ENCODE measurements around the gene CAMKMT.

Gene CAMKMT

DNA sequence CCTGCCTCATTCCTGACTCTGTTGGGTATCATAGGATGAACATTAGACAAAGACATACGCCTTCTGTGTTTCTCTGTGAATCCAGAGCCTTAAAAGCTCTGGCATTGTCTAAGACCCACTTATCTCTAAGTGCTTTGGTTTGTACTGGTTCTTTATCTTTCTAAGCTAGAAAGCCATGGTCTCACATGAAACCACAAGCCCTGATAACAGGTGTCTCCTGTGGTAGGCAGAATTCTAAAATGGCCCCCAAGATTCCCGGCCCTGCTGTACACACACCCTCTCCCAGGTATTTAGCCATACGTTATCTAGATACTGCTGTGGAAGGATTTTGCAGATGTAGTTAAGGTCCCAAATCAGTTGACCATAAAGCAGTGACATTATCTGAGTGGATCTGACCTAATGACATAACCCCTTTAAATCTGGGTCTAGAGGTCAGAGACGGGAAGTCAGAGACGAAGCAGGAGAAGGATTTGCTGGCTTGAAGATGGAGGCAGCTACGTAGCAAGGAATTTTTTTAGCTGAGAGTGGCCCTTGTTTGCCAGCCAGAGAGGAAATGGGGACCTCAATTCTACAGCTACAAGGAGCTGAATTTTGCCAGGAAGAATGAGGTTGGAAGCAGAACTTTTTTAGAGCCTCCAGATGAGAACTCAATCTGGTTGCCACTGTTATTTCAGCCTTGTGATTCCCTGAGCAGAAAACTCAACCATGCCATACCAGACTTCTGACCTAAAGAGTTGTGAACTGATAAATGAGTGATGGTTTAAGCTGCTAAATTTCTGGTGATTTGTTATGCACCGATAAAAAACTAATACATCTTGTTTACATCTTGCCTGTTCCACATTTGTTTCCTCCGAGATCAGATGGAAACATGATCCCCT, 186.7 kb downstream of the CAMKMT start:
- Histone ChIP-seq H3K27me3 (ENCODE audit: insufficient read depth, low read length) (no peaks in the 10 kb centered on the region), H3K79me1 (ENCODE audit: low read length) (peaks cover 2% of the 10 kb centered on the region), H3K79me2 (ENCODE audit: control insufficient read depth, insufficient read depth, low read length, poor library complexity) (no peaks in the 10 kb centered on the region), H3K23ac (ENCODE audit: low read length) (no peak overlapping the region), H2AK5ac (ENCODE audit: low read length) (no peak overlapping the region), H4K91ac (ENCODE audit: low read depth, low read length) (no peak overlapping the region), H3K18ac (ENCODE audit: low read length) (no peak overlapping the region), H2BK120ac (ENCODE audit: insufficient read depth, low read length, poor library complexity) (peak overlapping the region; percentile 73), H4K8ac (ENCODE audit: low read depth, low read length) (no peak overlapping the region), H4K12ac (ENCODE audit: low read depth, low read length) (no peak overlapping the region), H3K27ac (ENCODE audit: low read depth, low read length) (peak overlapping the region; percentile 54), H2AFZ (ENCODE audit: insufficient read depth, low read length, poor library complexity) (no peak overlapping the region), H3K4me3 (ENCODE audit: low read depth, low read length) (no peak overlapping the region), H2BK12ac (ENCODE audit: low read length) (no peak overlapping the region), H3K9ac (ENCODE audit: low read length) (no peak overlapping the region), H3K36me3 (ENCODE audit: control insufficient read depth in 1 of 2, insufficient read depth in 2 of 2, low read length in 2 of 2) (no peaks in the 10 kb centered on the region), H3K9me3 (ENCODE audit: insufficient read depth, low read depth, low read length) (no peaks in the 10 kb centered on the region), H3K4me2 (ENCODE audit: low read length) (peak overlapping the region; percentile 38), H2BK5ac (ENCODE audit: low read depth, low read length, poor library complexity) (peak overlapping the region; percentile 56), H3K4me1 (ENCODE audit: control insufficient read depth in 1 of 2, insufficient read depth in 2 of 2, low read length in 2 of 2) (peaks cover 8 to 12% of the 10 kb centered on the region in 2 experiments), H3K14ac (ENCODE audit: low read length) (no peak overlapping the region), H3K4ac (ENCODE audit: low read depth, low read length) (no peak overlapping the region)
- WGBS (ENCODE audit: extremely low coverage, insufficient coverage, insufficient read length): no CpG with 5 or more reads among the region's 8 CpGs
- DNase-seq: no peak

DNA sequence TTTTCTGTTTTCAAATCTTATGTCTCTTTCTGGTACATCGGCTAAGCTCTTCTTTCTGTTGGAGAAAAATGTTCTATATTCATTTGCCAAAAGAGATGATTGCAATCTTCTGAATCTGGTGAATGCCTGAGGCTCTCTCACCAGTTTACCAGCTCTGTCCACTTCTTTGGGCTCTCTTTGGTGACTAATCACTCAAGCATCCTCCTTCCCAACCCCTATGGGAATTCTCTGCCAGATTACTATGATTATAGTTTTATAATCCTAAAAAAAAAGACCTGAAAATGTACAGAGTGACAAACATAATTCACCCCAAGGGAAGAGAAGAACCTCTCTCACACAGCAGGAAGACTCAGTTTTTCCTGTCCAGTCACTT, 187.3 kb downstream of the CAMKMT start:
- H4K12ac ChIP-seq (ENCODE audit: low read depth, low read length): no peak overlapping the region
- peaks cover 8 to 13% of the 10 kb centered on the region in 2 experiments for H3K4me1 ChIP-seq (ENCODE audit: control insufficient read depth in 1 of 2, insufficient read depth in 2 of 2, low read length in 2 of 2)
- H3K27me3 ChIP-seq (ENCODE audit: insufficient read depth, low read length): no peaks in the 10 kb centered on the region
- H2BK120ac ChIP-seq (ENCODE audit: insufficient read depth, low read length, poor library complexity): no peak overlapping the region
- H3K14ac ChIP-seq (ENCODE audit: low read length): no peak overlapping the region
- DNase-seq: peak in 1 of 2 donors; percentile 49
- H4K91ac ChIP-seq (ENCODE audit: low read depth, low read length): no peak overlapping the region
- peaks cover 2% of the 10 kb centered on the region for H3K79me1 ChIP-seq (ENCODE audit: low read length)
- H3K18ac ChIP-seq (ENCODE audit: low read length): no peak overlapping the region
- H2BK12ac ChIP-seq (ENCODE audit: low read length): no peak overlapping the region
- no peak overlapping the region for H2AK5ac ChIP-seq (ENCODE audit: low read length)
- no CpG with 5 or more reads among the region's 1 CpG for WGBS (ENCODE audit: extremely low coverage, insufficient coverage, insufficient read length)
- H3K4ac ChIP-seq (ENCODE audit: low read depth, low read length): no peak overlapping the region
- H3K9ac ChIP-seq (ENCODE audit: low read length): no peak overlapping the region
- H3K79me2 ChIP-seq (ENCODE audit: control insufficient read depth, insufficient read depth, low read length, poor library complexity): no peaks in the 10 kb centered on the region
- H2BK5ac ChIP-seq (ENCODE audit: low read depth, low read length, poor library complexity): no peak overlapping the region
- no peak overlapping the region for H3K23ac ChIP-seq (ENCODE audit: low read length)
- H3K36me3 ChIP-seq (ENCODE audit: control insufficient read depth in 1 of 2, insufficient read depth in 2 of 2, low read length in 2 of 2): no peaks in the 10 kb centered on the region
- no peak overlapping the region for H3K4me3 ChIP-seq (ENCODE audit: low read depth, low read length)
- H2AFZ ChIP-seq (ENCODE audit: insufficient read depth, low read length, poor library complexity): no peak overlapping the region
- H3K9me3 ChIP-seq (ENCODE audit: insufficient read depth, low read depth, low read length): no peaks in the 10 kb centered on the region
- H4K8ac ChIP-seq (ENCODE audit: low read depth, low read length): no peak overlapping the region
- H3K4me2 ChIP-seq (ENCODE audit: low read length): no peak overlapping the region
- H3K27ac ChIP-seq (ENCODE audit: low read depth, low read length): no peak overlapping the region

DNA sequence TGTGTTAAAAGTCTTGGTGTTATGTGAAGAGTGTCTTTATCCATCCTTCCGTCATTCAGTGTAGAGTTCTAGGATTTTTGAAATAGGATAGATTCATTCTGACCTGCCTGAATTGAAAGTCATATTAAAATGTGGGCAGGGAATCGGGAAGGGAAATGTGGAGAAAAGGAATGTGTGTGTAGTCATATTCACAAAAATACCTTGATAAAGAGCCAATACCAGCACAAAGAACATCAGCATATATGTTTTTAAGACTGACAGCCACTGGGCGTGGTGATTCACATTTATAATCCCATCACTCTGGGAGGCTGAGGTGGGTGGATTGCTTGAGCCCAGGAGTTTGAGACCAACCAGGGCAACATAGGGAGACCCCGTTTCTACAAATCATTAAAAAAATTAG, 188.1 kb downstream of the CAMKMT start:
- H3K27ac ChIP-seq (ENCODE audit: low read depth, low read length): no peak overlapping the region
- no peak overlapping the region for H3K4me3 ChIP-seq (ENCODE audit: low read depth, low read length)
- no peak overlapping the region for H2BK12ac ChIP-seq (ENCODE audit: low read length)
- H3K9me3 ChIP-seq (ENCODE audit: insufficient read depth, low read depth, low read length): no peaks in the 10 kb centered on the region
- H3K4me1 ChIP-seq (ENCODE audit: control insufficient read depth in 1 of 2, insufficient read depth in 2 of 2, low read length in 2 of 2): peaks cover 8 to 13% of the 10 kb centered on the region in 2 experiments
- H3K79me1 ChIP-seq (ENCODE audit: low read length): peaks cover 2% of the 10 kb centered on the region
- H2AK5ac ChIP-seq (ENCODE audit: low read length): no peak overlapping the region
- DNase-seq: no peak
- no peaks in the 10 kb centered on the region for H3K79me2 ChIP-seq (ENCODE audit: control insufficient read depth, insufficient read depth, low read length, poor library complexity)
- H4K8ac ChIP-seq (ENCODE audit: low read depth, low read length): no peak overlapping the region
- no peak overlapping the region for H4K12ac ChIP-seq (ENCODE audit: low read depth, low read length)
- H2BK5ac ChIP-seq (ENCODE audit: low read depth, low read length, poor library complexity): no peak overlapping the region
- no peak overlapping the region for H3K4ac ChIP-seq (ENCODE audit: low read depth, low read length)
- no peak overlapping the region for H3K14ac ChIP-seq (ENCODE audit: low read length)
- no peak overlapping the region for H2AFZ ChIP-seq (ENCODE audit: insufficient read depth, low read length, poor library complexity)
- no peak overlapping the region for H3K23ac ChIP-seq (ENCODE audit: low read length)
- no peaks in the 10 kb centered on the region for H3K27me3 ChIP-seq (ENCODE audit: insufficient read depth, low read length)
- no peaks in the 10 kb centered on the region for H3K36me3 ChIP-seq (ENCODE audit: control insufficient read depth in 1 of 2, insufficient read depth in 2 of 2, low read length in 2 of 2)
- no peak overlapping the region for H3K4me2 ChIP-seq (ENCODE audit: low read length)
- WGBS (ENCODE audit: extremely low coverage, insufficient coverage, insufficient read length): no CpG with 5 or more reads among the region's 4 CpGs
- no peak overlapping the region for H2BK120ac ChIP-seq (ENCODE audit: insufficient read depth, low read length, poor library complexity)
- no peak overlapping the region for H3K18ac ChIP-seq (ENCODE audit: low read length)
- H3K9ac ChIP-seq (ENCODE audit: low read length): no peak overlapping the region
- no peak overlapping the region for H4K91ac ChIP-seq (ENCODE audit: low read depth, low read length)

DNA sequence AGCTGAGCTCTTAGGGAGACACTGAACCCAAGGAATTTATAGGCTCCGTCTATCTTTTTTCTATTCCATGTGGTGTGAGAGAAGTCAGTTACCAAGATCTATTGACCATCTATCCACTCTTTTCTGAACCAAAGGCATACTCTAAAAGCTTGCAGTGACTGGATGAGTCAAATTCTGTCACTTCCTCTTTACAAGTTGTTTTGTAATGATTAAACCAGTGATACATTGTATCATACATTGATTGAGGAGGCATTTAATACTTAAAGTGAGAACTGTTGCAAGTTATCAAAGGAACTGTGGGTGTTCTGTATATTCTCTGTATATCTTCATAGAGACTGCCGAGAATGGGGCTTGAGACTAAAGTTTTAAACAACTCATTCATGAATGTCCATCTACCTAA, 188.8 kb downstream of the CAMKMT start:
- Histone ChIP-seq H2BK120ac (ENCODE audit: insufficient read depth, low read length, poor library complexity) (no peak overlapping the region), H2AFZ (ENCODE audit: insufficient read depth, low read length, poor library complexity) (no peak overlapping the region), H2BK12ac (ENCODE audit: low read length) (no peak overlapping the region), H4K8ac (ENCODE audit: low read depth, low read length) (no peak overlapping the region), H3K4ac (ENCODE audit: low read depth, low read length) (no peak overlapping the region), H3K18ac (ENCODE audit: low read length) (no peak overlapping the region), H3K9me3 (ENCODE audit: insufficient read depth, low read depth, low read length) (no peaks in the 10 kb centered on the region), H3K23ac (ENCODE audit: low read length) (no peak overlapping the region), H2AK5ac (ENCODE audit: low read length) (no peak overlapping the region), H3K79me1 (ENCODE audit: low read length) (peaks cover 2% of the 10 kb centered on the region), H3K27ac (ENCODE audit: low read depth, low read length) (no peak overlapping the region), H3K4me3 (ENCODE audit: low read depth, low read length) (no peak overlapping the region), H4K91ac (ENCODE audit: low read depth, low read length) (no peak overlapping the region), H3K36me3 (ENCODE audit: control insufficient read depth in 1 of 2, insufficient read depth in 2 of 2, low read length in 2 of 2) (no peaks in the 10 kb centered on the region), H3K79me2 (ENCODE audit: control insufficient read depth, insufficient read depth, low read length, poor library complexity) (no peaks in the 10 kb centered on the region), H3K4me1 (ENCODE audit: control insufficient read depth in 1 of 2, insufficient read depth in 2 of 2, low read length in 2 of 2) (peaks cover 8 to 13% of the 10 kb centered on the region in 2 experiments), H2BK5ac (ENCODE audit: low read depth, low read length, poor library complexity) (no peak overlapping the region), H3K27me3 (ENCODE audit: insufficient read depth, low read length) (no peaks in the 10 kb centered on the region), H3K4me2 (ENCODE audit: low read length) (no peak overlapping the region), H4K12ac (ENCODE audit: low read depth, low read length) (no peak overlapping the region), H3K14ac (ENCODE audit: low read length) (no peak overlapping the region), H3K9ac (ENCODE audit: low read length) (no peak overlapping the region)
- WGBS (ENCODE audit: extremely low coverage, insufficient coverage, insufficient read length): no CpG with 5 or more reads among the region's 2 CpGs
- no peak for DNase-seq

Data from trophoblast cell (in vitro differentiated cells and primary cell).